DND-41 (cell line): ENCODE results near the gene NBPF11.
"Not testable (repeated sequence)": the region's sequence is repeated elsewhere in the genome, so short reads cannot be mapped to it uniquely, and the experiment has no call there.

Experiments
- EZH2 ChIP-seq: IDR thresholded peaks from 3 replicates; pipeline ENCODE4 v1.6.1; 2012; ENCODE audit warnings: borderline replicate concordance, low read depth, mild to moderate bottlenecking, moderate library complexity, low read length, inconsistent platforms; ENCODE audit not compliant: severe bottlenecking
- TF ChIP-seq, protein P1 (sequence below): IDR thresholded peaks from 2 replicates; pipeline ENCODE4 v1.5.1; 2012; ENCODE audit warnings: borderline replicate concordance, low read length, moderate library complexity, mild to moderate bottlenecking; ENCODE audit not compliant: poor library complexity, severe bottlenecking; ENCODE audit errors: extremely low read depth

- TF ChIP-seq, protein P1, sequence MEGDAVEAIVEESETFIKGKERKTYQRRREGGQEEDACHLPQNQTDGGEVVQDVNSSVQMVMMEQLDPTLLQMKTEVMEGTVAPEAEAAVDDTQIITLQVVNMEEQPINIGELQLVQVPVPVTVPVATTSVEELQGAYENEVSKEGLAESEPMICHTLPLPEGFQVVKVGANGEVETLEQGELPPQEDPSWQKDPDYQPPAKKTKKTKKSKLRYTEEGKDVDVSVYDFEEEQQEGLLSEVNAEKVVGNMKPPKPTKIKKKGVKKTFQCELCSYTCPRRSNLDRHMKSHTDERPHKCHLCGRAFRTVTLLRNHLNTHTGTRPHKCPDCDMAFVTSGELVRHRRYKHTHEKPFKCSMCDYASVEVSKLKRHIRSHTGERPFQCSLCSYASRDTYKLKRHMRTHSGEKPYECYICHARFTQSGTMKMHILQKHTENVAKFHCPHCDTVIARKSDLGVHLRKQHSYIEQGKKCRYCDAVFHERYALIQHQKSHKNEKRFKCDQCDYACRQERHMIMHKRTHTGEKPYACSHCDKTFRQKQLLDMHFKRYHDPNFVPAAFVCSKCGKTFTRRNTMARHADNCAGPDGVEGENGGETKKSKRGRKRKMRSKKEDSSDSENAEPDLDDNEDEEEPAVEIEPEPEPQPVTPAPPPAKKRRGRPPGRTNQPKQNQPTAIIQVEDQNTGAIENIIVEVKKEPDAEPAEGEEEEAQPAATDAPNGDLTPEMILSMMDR = not testable (repeated sequence)
- TF ChIP-seq EZH2 = not testable (repeated sequence)
Measured at GRCh38 chr1:148150945-148151344, 1.1 kb downstream of the NBPF11 start.
